H9 (cell line): Measurements from ENCODE around the gene FGR. TPM values are rescaled to one million over a fixed set of nuclear protein-coding genes. Genes with fewer than 3 reads are reported as not detected.
A peak's percentile ranks its signal among the peaks of the same experiment; 100 is the strongest.

Experiments
- DNase-seq: peaks from one replicate; pipeline ENCODE4 v3.0.0-alpha.2; 2017
- H2AFZ ChIP-seq: one replicate; pipeline ENCODE4 v1.6.1; 2013; ENCODE audit warnings: mild to moderate bottlenecking, low read length, control low read depth, moderate library complexity
- H2AK5ac ChIP-seq: 2 replicates; pipeline ENCODE4 v1.6.1; 2013; ENCODE audit warnings: low read length, control low read depth, mixed read lengths; ENCODE audit not compliant: insufficient read length
- H2BK120ac ChIP-seq: one replicate; pipeline ENCODE4 v1.6.1; 2013; ENCODE audit warnings: low read depth, mild to moderate bottlenecking, low read length, control low read depth, inconsistent platforms; ENCODE audit not compliant: poor library complexity, severe bottlenecking
- H2BK12ac ChIP-seq: 2 replicates; pipeline ENCODE4 v1.6.1; 2013; ENCODE audit warnings: low read length, control low read depth, mixed read lengths, low read depth; ENCODE audit not compliant: insufficient read length
- H2BK15ac ChIP-seq: 2 replicates; pipeline ENCODE4 v1.6.1; 2013; ENCODE audit warnings: low read depth, low read length, control low read depth
- H2BK20ac ChIP-seq: one replicate; pipeline ENCODE4 v1.6.1; 2013; ENCODE audit warnings: low read depth, mild to moderate bottlenecking, low read length, control low read depth, inconsistent platforms; ENCODE audit not compliant: poor library complexity, severe bottlenecking
- H2BK5ac ChIP-seq: 2 replicates; pipeline ENCODE4 v1.6.1; 2013; ENCODE audit warnings: low read length, control low read depth, mixed read lengths; ENCODE audit not compliant: insufficient read length
- H3K14ac ChIP-seq: 2 replicates; pipeline ENCODE4 v1.6.1; 2013; ENCODE audit warnings: low read length, control low read depth; ENCODE audit not compliant: insufficient read depth
- H3K18ac ChIP-seq: 2 replicates; pipeline ENCODE4 v1.6.1; 2013; ENCODE audit warnings: low read depth, mild to moderate bottlenecking, mixed read lengths, low read length, control low read depth; ENCODE audit not compliant: insufficient read length
- H3K23ac ChIP-seq: 2 replicates; pipeline ENCODE4 v1.6.1; 2013; ENCODE audit warnings: low read length, control low read depth, mixed read lengths, low read depth; ENCODE audit not compliant: insufficient read length
- H3K23me2 ChIP-seq: 2 replicates; pipeline ENCODE4 v1.6.1; 2013; ENCODE audit warnings: low read depth, mild to moderate bottlenecking, mixed read lengths, low read length, control low read depth; ENCODE audit not compliant: insufficient read length, poor library complexity, severe bottlenecking
- H3K27ac ChIP-seq: 2 replicates; pipeline ENCODE4 v1.5.1; 2013; ENCODE audit warnings: low read length, control low read depth, mixed read lengths, low read depth; ENCODE audit not compliant: insufficient read length
- H3K27me3 ChIP-seq: 2 replicates; pipeline ENCODE4 v1.6.1; 2013; ENCODE audit warnings: low read length, control low read depth, inconsistent platforms; ENCODE audit not compliant: insufficient read depth
- H3K4ac ChIP-seq: 2 replicates; pipeline ENCODE4 v1.6.1; 2013; ENCODE audit warnings: low read depth, mild to moderate bottlenecking, control low read depth, inconsistent platforms, low read length, moderate library complexity
- H3K4me1 ChIP-seq: 2 replicates; pipeline ENCODE4 v1.6.1; 2013; ENCODE audit warnings: low read length, control low read depth, inconsistent platforms; ENCODE audit not compliant: insufficient read depth
- H3K4me2 ChIP-seq: 2 replicates; pipeline ENCODE4 v1.6.1; 2013; ENCODE audit warnings: low read length, control low read depth, mixed read lengths; ENCODE audit not compliant: insufficient read length, insufficient read depth
- H3K56ac ChIP-seq: 2 replicates; pipeline ENCODE4 v1.6.1; 2013; ENCODE audit warnings: low read depth, mild to moderate bottlenecking, mixed read lengths, low read length, control low read depth; ENCODE audit not compliant: insufficient read length
- H3K79me1 ChIP-seq: 2 replicates; pipeline ENCODE4 v1.6.1; 2013; ENCODE audit warnings: low read depth, mild to moderate bottlenecking, moderate library complexity, low read length, control low read depth, inconsistent platforms; ENCODE audit not compliant: insufficient read depth, poor library complexity, severe bottlenecking
- H3K79me2 ChIP-seq: 2 replicates; pipeline ENCODE4 v1.6.1; 2013; ENCODE audit warnings: low read length, control low read depth, inconsistent platforms; ENCODE audit not compliant: insufficient read depth
- H3K9ac ChIP-seq: 2 replicates; pipeline ENCODE4 v1.6.1; 2013; ENCODE audit warnings: low read length, control low read depth, mixed read lengths; ENCODE audit not compliant: insufficient read length; ENCODE audit errors: extremely low read depth
- H3K9me3 ChIP-seq: one replicate; pipeline ENCODE4 v1.6.1; 2013; ENCODE audit warnings: low read depth, low read length, inconsistent platforms; ENCODE audit not compliant: control insufficient read depth
- H3T11ph ChIP-seq: one replicate; pipeline ENCODE4 v1.6.1; 2013; ENCODE audit warnings: mild to moderate bottlenecking, low read length, control low read depth, inconsistent platforms
- H4K20me1 ChIP-seq: one replicate; pipeline ENCODE4 v1.6.1; 2013; ENCODE audit not compliant: control insufficient read depth, insufficient read length, insufficient read depth
- H4K5ac ChIP-seq: 2 replicates; pipeline ENCODE4 v1.6.1; 2013; ENCODE audit warnings: low read depth, mild to moderate bottlenecking, mixed read lengths, low read length, control low read depth; ENCODE audit not compliant: insufficient read length
- H4K8ac ChIP-seq: replicated peaks from 2 replicates; pipeline ENCODE4 v1.6.1; 2013; ENCODE audit warnings: low read length, control low read depth, mixed read lengths, low read depth; ENCODE audit not compliant: insufficient read length
- H4K91ac ChIP-seq: 2 replicates; pipeline ENCODE4 v1.6.1; 2013; ENCODE audit warnings: low read depth, mild to moderate bottlenecking, moderate library complexity, mixed read lengths, low read length, control low read depth; ENCODE audit not compliant: insufficient read length
- H3K27ac Mint-ChIP-seq, 3 experiments: 2 replicates in 2 of 3; 3 replicates in 1 of 3; pipeline ENCODE4 v1.8.0; 2020 to 2021; ENCODE audit warnings: mixed read lengths in 3 of 3, mild to moderate bottlenecking in 1 of 3, moderate library complexity in 1 of 3
- H3K27me3 Mint-ChIP-seq: 2 replicates; pipeline ENCODE4 v1.8.0; 2021; ENCODE audit warnings: low read depth, mild to moderate bottlenecking, moderate library complexity, mixed read lengths
- H3K36me3 Mint-ChIP-seq, 3 experiments: 2 replicates in 2 of 3; 3 replicates in 1 of 3; pipeline ENCODE4 v1.8.0; 2020 to 2021; ENCODE audit warnings: low read depth in 3 of 3, mixed read lengths in 3 of 3; ENCODE audit not compliant: insufficient read depth in 1 of 3
- H3K4me1 Mint-ChIP-seq, 2 experiments: 2 replicates each; pipeline ENCODE4 v1.8.0; 2020; ENCODE audit warnings: mixed read lengths in 2 of 2
- H3K4me3 Mint-ChIP-seq, 2 experiments: 2 replicates in 1 of 2; 3 replicates in 1 of 2; pipeline ENCODE4 v1.8.0; 2020 to 2021; ENCODE audit warnings: mild to moderate bottlenecking in 2 of 2, mixed read lengths in 2 of 2, moderate library complexity in 1 of 2
- H3K9me3 Mint-ChIP-seq, 2 experiments: 2 replicates in 1 of 2; 3 replicates in 1 of 2; pipeline ENCODE4 v1.8.0; 2020; ENCODE audit warnings: mild to moderate bottlenecking in 2 of 2, mixed read lengths in 2 of 2, moderate library complexity in 1 of 2
- CTCF ChIP-seq: fragments of 200-600 bp; sonication (generic); conservative IDR thresholded peaks from 3 replicates; pipeline ENCODE4 v1.8.0; 2021; ENCODE audit warnings: antibody characterized with exemption, mild to moderate bottlenecking
- WGBS: extraction: QIAGEN DNeasy Blood & Tissue Kit; methylation state at CpG from one replicate; pipeline ENCODE4 v1.1.7; 2013; ENCODE audit warnings: missing lambda C conversion rate, low lambda C conversion rate, mixed read lengths; ENCODE audit not compliant: insufficient read length; ENCODE audit errors: extremely low coverage; 5-methylcytosine and 5-hydroxymethylcytosine counted together
- total RNA-seq: library from RNA; stranded (reverse); gene quantifications from 2 replicates; pipeline ENCODE4 v1.2.1, GENCODE V29; 2021

FGR gene
- total RNA-seq, 1 experiment from 2014 or later = not detected

GRCh38 chr1:27601771-27602461 lies 33.1 kb downstream of the FGR start:
- H3K27me3 Mint-ChIP-seq = peaks cover 2% of the 10 kb centered on the region
- Histone ChIP-seq H3K23ac (no peak overlapping the region), H3K23me2 (peaks cover 6% of the 10 kb centered on the region), H2BK15ac (no peak overlapping the region), H3K79me1 (peaks cover 2% of the 10 kb centered on the region), H3K14ac (no peak overlapping the region; the same call in 1 of the 2 replicates), H3K4me2 (peak overlapping the region; percentile 69), H3K4me1 (peaks cover 22% of the 10 kb centered on the region), H2BK12ac (no peak overlapping the region), H3K9me3 (no peaks in the 10 kb centered on the region), H2AFZ (no peak overlapping the region), H3K4ac (no peak overlapping the region), H3K27me3 (no peaks in the 10 kb centered on the region; the same call in 1 of the 2 replicates), H2BK5ac (no peak overlapping the region), H2BK20ac (no peak overlapping the region), H3K9ac (no peak overlapping the region), H3K18ac (no peak overlapping the region), H3K56ac (no peak overlapping the region), H4K5ac (no peak overlapping the region), H2AK5ac (no peak overlapping the region), H4K20me1 (no peaks in the 10 kb centered on the region), H4K91ac (no peak overlapping the region), H3K79me2 (peaks cover 14% of the 10 kb centered on the region; the same call in 1 of the 2 replicates), H4K8ac (no peak overlapping the region), H3T11ph (no peak overlapping the region), H3K27ac (no peak overlapping the region), H2BK120ac (no peak overlapping the region)
- WGBS = no CpG with 5 or more reads among the region's 23 CpGs
- H3K36me3 Mint-ChIP-seq = peaks cover 0 to 1% (median 0%) of the 10 kb centered on the region in 3 experiments; a peak in 1 of 7 replicates
- no peaks in the 10 kb centered on the region for H3K9me3 Mint-ChIP-seq
- peak overlapping the region in 1 of 3 experiments; percentile 57; a peak in 1 of 7 replicates for H3K27ac Mint-ChIP-seq
- DNase-seq = no peak
- TF ChIP-seq CTCF = no peak
- peaks cover 57 to 65% of the 10 kb centered on the region in 2 experiments for H3K4me1 Mint-ChIP-seq
- peak overlapping the region; percentile 89 to 91 for H3K4me3 Mint-ChIP-seq
